ENCODE data around the gene HMGXB4. TPM values are rescaled to one million over a fixed set of nuclear protein-coding genes. Genes with fewer than 3 reads are reported as not detected.

The HMGXB4 gene
- total and polyA plus RNA-seq, 8 donors: 4.8 to 31.0 (median 13.4) TPM

DNA sequence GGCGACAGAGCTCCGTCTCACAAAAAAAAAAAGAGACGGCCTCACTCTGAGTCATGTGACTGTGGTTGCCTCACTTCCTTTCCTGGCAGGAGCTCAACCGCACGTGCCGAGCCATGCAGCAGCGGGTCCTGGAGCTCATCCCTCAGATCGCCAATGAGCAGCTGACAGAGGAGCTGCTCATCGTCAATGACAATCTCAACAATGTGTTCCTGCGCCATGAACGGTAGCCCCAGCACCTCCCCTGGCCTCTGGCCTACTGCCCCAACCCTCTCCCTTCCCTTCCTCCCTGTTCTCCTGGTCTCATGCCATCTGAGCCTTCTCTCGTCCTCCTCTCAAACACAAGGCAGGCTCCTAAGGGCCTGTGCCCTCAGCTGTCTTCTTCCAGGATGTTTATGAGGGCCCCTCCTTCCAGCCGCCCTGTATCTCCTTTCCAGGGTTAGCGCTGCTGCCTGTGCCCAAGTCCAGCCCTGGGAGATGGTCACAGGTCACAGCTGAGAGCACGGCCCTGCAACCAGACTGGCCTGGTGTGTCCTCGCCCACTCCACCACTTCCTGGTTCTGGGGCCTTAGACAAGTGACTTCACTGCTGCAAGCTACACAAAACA is 73.1 kb downstream of the HMGXB4 start:
- Histone ChIP-seq H3K27ac (peak overlapping the region in 4 of 5 donors; percentile 60 to 79 (median 72)), H3K4me3 (no peak overlapping the region), H3K27me3 (no peaks in the 10 kb centered on the region), H3K9me3 (no peaks in the 10 kb centered on the region), H3K36me3 (peaks cover 73 to 94% (median 92%) of the 10 kb centered on the region in 4 donors), H3K4me1 (peaks cover 15 to 31% (median 21%) of the 10 kb centered on the region in 4 donors)
- intact Hi-C loops (cut with DNase I; ENCODE audit: low total_unique reads): no loop called here
- 50 to 71% (median 62%) methylated on average over 12 to 16 of the region's 16 CpGs for WGBS, 5 donors
- peak; percentile 63 to 77 for DNase-seq
- no peak for TF ChIP-seq POLR2A (IDR thresholded peaks at IDR 0.05)
- TF ChIP-seq CTCF (IDR thresholded peaks at IDR 0.05): no peak
- peak; percentile 25 for TF ChIP-seq EP300 (IDR thresholded peaks at IDR 0.05)
- peak in 2 of 3 donors; percentile 11 to 77 for TF ChIP-seq POLR2AphosphoS5 (IDR thresholded peaks at IDR 0.05)

GRCh38 chr22:35332278-35332677 is 75.0 kb downstream of the HMGXB4 start:
- Histone ChIP-seq H3K4me3 (no peak overlapping the region), H3K27ac (no peak overlapping the region), H3K9me3 (no peaks in the 10 kb centered on the region), H3K27me3 (no peaks in the 10 kb centered on the region), H3K4me1 (peaks cover 15 to 31% (median 21%) of the 10 kb centered on the region in 4 donors), H3K36me3 (peaks cover 77 to 94% (median 92%) of the 10 kb centered on the region in 4 donors)
- no peak for DNase-seq
- 80 to 91% (median 81%) methylated on average over 6 of the region's 6 CpGs for WGBS, 5 donors
- intact Hi-C loops (cut with DNase I; ENCODE audit: low total_unique reads): no loop called here
- TF ChIP-seq EP300 (IDR thresholded peaks at IDR 0.05) (no peak), POLR2AphosphoS5 (IDR thresholded peaks at IDR 0.05) (no peak), POLR2A (IDR thresholded peaks at IDR 0.05) (no peak)

DNA sequence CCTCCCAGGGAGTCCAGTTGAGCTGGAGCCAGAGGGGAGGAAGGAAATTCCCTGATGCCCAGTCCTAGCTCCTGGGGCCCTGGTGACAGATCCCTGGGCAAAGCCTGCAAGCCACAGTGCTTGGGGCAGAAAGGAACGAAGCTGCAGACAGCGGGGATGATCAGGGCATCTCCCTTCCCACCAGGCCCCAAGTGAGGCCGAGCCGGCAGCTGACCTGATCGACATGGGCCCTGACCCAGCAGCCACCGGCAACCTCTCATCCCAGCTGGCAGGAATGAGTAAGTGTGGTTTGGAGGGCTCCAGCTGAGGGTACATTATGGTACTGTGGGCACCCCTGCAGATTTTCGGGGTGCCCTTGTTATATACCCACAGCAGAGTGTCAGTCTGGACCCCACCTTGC is 75.9 kb downstream of the HMGXB4 start:
- H3K4me3 ChIP-seq: no peak overlapping the region
- H3K9me3 ChIP-seq: no peaks in the 10 kb centered on the region
- peaks cover 11 to 25% (median 18%) of the 10 kb centered on the region in 4 donors for H3K4me1 ChIP-seq
- H3K36me3 ChIP-seq: peaks cover 77 to 94% (median 92%) of the 10 kb centered on the region in 4 donors
- H3K27me3 ChIP-seq: no peaks in the 10 kb centered on the region
- intact Hi-C loops (cut with DNase I; ENCODE audit: low total_unique reads): no loop called here
- DNase-seq: no peak
- no peak for TF ChIP-seq POLR2AphosphoS5 (IDR thresholded peaks at IDR 0.05)
- no peak for TF ChIP-seq CTCF (IDR thresholded peaks at IDR 0.05)
- no peak for TF ChIP-seq POLR2A (IDR thresholded peaks at IDR 0.05)
- TF ChIP-seq EP300 (IDR thresholded peaks at IDR 0.05): no peak
- WGBS, 5 donors: 89 to 100% (median 93%) methylated on average over 1 to 7 of the region's 7 CpGs
- H3K27ac ChIP-seq: no peak overlapping the region

DNA sequence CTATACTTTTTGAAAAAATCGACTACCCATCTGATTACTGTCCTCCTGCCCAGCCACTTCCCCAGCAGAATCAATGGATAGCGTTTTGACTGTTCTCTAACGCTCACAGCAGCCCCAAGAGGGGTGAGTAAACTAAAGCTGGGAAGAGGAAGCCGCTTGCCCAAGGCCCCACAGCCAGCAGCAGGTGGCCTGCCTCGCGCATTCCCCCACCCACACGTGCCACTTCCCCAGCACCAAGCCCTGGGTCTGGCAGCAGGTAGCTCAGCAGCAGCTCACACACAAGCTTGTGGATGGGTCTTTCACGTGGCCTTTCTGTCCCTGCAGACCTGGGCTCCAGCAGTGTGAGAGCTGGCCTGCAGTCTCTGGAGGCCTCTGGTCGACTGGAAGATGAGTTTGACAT is 76.7 kb downstream of the HMGXB4 start:
- 59 to 72% (median 68%) methylated on average over 4 to 9 of the region's 9 CpGs for WGBS, 5 donors
- Histone ChIP-seq H3K27ac (no peak overlapping the region), H3K27me3 (no peaks in the 10 kb centered on the region), H3K9me3 (no peaks in the 10 kb centered on the region), H3K4me3 (no peak overlapping the region), H3K4me1 (peaks cover 6 to 18% (median 12%) of the 10 kb centered on the region in 4 donors), H3K36me3 (peaks cover 79 to 95% (median 93%) of the 10 kb centered on the region in 4 donors)
- DNase-seq: no peak
- intact Hi-C loops (cut with DNase I; ENCODE audit: low total_unique reads): no loop called here
- no peak for TF ChIP-seq CTCF (IDR thresholded peaks at IDR 0.05)
- TF ChIP-seq POLR2A (IDR thresholded peaks at IDR 0.05): no peak
- no peak for TF ChIP-seq EP300 (IDR thresholded peaks at IDR 0.05)
- no peak for TF ChIP-seq POLR2AphosphoS5 (IDR thresholded peaks at IDR 0.05)

- WGBS, 5 donors: 77 to 93% (median 86%) methylated on average over 6 to 7 of the region's 7 CpGs
- DNase-seq: no peak
- peaks cover 2 to 4% (median 3%) of the 10 kb centered on the region in 4 donors for H3K4me1 ChIP-seq
- H3K27me3 ChIP-seq: no peaks in the 10 kb centered on the region
- peaks cover 83 to 100% (median 99%) of the 10 kb centered on the region in 4 donors for H3K36me3 ChIP-seq
- TF ChIP-seq CTCF (IDR thresholded peaks at IDR 0.05): no peak
- TF ChIP-seq EP300 (IDR thresholded peaks at IDR 0.05): no peak
- no peak for TF ChIP-seq POLR2AphosphoS5 (IDR thresholded peaks at IDR 0.05)
- no peak for TF ChIP-seq POLR2A (IDR thresholded peaks at IDR 0.05)
- no peak overlapping the region for H3K4me3 ChIP-seq
- no peak overlapping the region for H3K27ac ChIP-seq
- intact Hi-C loops (cut with DNase I; ENCODE audit: low total_unique reads): no loop called here
- no peaks in the 10 kb centered on the region for H3K9me3 ChIP-seq
These were observed 78.2 kb downstream of the HMGXB4 start for GRCh38 chr22:35335468-35335867.
